ENCODE measurements around the gene HPGD.
"Not testable (repeated sequence)": the region's sequence is repeated elsewhere in the genome, so short reads cannot be mapped to it uniquely, and the experiment has no call there.

HPGD gene

DNA sequence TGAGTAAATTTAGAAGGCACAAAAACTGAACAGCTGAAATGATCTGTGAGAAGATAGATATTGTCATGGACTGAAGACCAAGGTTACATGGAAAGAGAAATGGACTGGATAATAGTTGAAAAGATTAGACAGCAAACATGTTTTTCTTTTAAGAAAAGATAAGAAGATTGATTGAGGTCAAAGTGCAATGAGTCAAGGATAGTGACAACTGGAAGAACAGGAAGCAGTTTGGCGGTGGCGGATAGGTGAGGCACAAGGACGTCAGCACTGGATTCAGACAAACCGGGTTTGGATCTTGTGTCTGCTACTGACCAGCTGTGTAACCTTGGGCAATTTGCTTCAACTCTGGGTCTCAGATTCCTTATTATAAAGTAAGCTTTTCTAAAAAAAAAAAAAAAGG is 2.0 kb upstream of the HPGD start:
- DNase-seq = no peak

DNA sequence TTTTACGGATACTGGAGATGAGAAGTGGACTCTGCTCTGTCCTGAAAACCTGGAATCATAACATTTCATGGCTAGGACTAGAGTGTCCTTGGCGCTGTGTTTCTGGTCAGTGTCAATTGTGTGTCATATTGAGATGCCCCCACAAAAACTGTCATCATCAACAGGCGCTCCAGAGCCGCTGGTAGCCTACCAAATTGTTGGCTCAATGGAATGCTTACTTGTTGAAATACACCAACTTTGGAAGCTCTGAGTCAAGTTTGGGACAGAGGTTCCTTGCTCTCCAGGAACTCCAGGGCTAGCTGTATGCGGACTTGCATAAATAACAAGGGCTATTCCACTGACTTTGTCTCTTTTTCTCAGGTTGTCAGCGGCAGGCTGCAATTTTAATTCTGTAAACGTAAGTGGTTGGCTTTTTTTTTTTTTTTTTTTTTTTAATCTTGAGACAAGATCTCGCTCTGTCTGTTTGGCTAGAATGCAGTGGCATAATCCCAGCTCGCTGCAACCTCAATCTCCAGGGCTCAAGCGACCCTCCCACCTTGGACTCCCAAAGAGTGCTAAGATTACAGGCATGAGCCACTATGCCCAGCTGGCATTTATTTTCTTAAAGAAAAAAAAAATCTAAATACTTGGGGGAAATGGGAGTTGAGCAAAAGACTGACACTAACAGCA is 871 bp upstream of the HPGD start:
- DNase-seq = no peak

DNA sequence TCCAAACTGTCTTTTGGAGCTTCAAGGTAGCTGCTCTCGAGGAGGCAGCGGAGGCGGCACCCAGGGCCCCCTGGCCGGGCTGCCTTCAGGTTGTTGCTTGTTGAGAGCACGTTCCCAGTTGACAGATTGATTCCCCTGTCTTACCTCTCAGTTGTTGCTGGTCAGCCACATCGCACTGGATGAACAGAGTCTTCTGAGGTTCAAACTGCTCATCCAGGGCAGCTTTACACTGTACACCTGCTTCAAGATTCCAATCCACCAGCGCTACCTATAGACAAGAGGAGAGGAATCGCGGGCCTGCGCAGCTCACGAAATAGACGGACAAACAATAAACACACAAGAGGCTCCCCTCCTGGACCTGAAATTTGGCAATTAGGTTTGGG is 497 bp downstream of the HPGD start:
- no peak for DNase-seq

DNA sequence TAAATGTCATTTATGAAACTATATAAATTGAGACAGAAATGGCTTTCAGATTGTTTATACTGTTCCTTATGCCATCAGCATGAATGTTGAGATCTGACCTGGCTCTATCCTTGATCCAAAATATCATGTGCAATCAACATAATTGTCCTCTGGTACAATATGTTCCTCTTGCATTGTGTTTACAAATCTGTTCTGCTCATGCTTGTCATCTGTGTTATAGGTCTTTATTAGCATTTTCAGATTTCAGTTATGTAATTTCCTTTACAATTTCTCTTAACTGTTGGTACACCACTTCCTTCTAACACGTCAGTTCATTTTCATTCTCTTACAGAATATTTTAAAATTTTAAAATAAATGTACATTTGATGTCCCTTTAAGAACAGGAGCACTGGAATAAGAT is 1.6 kb downstream of the HPGD start:
- no peak for DNase-seq

DNA sequence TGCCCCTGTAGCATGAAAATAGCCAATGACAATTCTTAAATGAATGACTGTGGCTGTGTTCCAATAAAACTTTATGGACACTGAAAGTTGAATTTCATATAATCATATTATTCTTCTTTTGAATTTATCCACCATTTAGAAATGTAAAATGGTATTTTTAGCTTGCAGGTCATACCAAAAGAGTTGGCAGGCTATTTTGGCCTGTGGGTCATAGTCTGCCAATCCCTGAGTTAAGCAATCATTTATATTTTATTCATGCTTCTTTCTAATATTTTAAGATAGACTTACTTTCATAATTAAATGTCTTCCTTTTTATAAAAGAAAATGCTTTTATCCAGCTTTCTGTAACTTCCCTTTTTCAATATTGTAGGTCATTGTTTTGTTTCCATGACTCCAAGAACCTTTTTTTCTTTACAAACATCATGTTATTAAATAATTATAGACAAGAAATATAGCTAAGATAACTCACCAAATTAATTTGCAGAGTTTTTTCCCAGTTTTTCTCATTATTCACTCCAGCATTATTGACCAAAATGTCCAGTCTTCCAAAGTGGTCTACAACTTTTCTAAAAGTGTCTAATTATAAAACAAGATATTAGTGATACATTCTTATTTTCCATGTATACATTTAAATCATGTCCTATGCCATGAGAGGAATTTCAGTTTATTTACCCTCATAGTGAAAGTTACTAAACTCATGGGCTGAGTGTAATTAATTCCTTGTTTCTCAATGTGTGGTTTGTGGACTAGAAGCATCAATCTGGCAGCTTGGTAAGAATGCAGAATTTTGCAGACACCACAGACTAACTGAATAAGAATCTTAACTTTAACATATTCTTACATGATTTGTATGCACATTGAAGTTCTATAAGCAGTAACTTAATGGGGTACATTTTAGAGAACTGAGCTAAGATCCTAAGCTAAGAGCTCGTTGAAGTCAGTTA is 4.5 kb downstream of the HPGD start:
- no peak for DNase-seq

DNA sequence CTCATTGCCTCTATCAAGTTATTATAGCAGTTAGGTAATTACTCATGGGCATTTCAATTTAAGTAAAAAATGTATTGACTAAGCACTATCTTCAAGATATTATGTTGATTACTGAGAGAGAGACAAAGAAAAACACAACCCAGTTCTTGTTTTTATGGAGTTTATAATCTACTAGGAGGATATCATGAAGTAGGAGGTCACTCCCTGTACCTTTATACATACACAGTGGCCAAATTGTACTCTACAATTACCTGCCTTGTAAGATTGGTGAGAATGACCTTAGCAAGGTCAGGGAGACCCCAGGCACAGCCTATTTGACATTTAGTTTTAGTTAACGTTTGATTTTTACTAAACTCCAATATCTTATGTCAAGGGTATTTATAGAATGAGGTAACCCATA is 5.5 kb downstream of the HPGD start:
- no peak for DNase-seq

DNA sequence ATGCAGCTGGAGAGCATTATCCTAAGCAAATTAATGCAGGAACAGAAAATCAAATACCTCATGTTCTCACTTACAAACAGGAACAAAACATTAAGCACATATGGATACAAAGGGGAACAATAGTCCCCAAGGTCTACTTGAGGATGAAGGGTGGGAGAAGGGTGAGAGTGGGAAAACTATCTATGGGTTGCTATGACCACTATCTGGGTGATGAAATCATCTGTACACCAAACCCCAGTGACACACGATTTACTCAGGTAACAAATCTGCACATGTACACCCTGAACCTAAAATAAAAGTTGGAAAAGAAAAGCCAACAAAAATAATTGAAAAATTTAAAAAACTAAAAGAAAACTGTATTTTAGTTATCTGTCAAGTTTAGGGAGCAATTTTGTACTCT is 5.9 kb downstream of the HPGD start:
- no peak for DNase-seq

DNA sequence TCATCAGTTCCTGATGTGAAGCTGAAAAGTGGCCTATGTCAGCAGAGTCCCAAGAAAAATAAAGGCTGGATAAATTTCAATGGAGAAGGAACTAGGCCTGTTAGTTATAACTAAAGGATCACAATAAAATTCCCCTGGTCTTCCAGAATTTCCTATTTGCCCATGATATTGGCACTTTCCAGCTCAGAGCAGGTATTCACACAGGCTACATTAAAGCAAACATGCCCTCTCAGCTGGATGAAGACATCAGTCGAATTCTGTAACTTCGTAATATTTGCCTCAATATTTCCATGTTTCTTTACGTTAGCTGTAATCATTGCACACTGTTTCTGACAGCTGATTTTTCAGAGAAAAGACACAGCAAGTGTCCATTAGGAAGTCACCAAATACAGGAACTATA is 9.5 kb downstream of the HPGD start:
- no peak for DNase-seq

DNA sequence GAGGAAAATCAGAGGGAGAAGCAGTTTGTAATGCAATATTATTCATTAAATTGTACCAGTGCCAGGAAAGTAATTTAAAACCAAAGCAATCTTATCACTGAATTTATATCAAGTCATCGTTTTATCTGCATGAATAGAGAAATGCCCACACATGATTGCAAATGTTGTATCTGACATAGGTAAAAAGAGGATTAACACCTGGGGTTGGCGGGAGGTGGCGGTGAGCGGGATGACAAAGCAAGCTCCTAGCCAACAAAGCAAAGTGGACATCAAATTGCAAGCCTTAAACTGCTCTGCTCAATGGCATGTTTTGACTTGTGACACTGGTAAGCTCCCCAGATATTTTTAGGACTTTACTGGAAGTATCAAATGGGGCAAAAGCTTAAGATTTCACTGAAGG is 16.4 kb downstream of the HPGD start:
- DNase-seq = no peak

DNA sequence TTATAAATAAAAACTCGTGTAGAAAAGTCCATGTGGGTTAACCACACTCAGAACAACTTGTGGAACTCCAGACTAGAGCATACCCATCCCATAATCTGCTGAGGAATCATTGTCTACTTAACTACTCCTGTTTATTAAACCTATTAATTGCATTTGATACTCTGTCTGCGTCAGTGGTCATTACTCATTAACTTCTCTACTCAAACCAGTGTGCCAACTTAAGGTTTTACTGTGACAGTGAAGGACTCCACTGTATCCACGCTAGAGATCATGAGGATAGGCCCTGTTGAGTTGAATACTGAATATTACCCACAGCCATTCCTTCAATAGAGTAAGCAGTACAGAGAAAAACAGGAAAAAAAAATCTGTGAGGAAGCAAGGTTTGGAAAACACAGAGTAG is 17.3 kb downstream of the HPGD start:
- no peak for DNase-seq

DNA sequence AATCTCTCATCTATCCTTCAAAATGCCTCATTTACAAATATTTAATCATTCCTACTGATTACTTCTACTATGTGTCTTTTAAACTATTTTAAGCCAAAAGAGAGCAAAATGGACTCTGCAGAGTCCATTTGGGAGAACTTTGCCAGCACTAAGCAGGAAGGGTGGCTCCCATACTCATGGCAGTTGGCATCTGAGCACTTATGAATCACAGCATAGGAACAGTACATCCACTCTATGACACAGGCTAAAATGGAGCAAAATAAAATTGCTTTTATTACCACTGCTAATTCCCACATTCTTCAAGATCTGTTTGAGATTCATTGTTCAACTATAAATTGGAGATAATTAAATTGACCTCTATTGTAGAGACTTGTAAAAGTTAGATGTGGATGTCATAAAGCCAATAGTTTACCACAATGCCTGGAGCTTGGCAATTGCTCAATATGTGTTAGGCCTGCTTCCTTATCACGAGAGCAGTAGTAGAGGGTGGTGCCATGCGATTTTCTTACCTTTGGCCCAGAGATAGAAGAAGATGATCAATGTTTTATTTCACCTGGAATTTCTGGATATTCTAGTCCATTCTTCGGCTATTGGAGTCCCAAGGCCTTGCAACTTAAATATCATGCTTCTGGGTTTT is 19.1 kb downstream of the HPGD start:
- no peak for DNase-seq

DNA sequence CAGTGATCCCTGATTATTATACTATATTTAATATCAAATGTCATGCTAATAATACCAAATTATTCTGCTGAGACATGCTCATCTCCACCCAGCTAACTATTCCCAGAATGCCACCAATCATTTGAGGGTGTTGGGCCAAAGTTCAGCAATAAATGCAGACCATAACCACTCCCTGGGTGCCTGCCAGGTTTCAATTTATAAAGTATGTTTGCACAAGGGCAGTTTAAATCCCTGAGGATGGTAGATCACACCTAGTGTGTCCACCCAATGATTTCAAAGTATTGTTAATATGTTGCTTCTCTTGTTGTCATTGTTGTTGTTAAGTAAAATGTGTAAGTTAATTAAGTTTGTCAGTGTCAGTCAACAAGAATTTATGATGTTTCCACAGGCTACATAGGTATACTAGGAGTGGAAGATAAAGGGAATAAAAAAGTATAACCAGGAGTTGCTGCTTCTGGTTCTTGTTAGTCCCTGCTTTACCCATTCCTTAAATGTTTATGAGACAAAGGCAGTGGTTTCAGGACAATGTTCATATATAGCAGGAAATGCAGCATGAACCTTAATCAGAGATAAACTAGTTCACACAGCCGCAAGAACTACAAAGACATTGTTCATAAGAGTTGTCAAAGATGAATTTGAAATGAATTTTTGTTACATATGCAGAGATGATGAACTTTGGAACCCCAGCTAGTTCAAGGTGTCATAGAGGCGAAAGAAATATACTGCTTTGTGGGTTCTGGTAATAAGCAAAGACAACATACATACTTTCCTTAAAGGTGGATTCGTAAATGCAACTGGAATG is 25.5 kb downstream of the HPGD start:
- DNase-seq = no peak

DNA sequence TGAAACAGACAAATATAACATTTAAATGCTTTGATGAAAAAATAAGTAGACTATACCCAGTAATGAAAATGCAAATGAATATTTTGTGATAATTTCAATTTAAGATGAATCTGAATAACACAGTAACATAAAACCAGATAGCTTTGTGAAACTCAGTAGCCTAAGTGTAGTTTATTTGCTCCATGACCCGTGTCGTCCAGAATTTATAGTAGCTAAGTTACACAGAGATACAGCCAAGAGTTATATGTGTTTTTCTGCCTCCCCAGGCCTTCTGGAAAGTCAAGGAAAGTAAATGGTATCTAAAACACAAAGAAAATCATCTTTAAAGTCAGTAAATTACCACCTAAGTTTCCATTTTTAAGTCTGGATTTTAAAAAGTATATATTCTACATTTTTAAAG is 26.7 kb downstream of the HPGD start:
- no peak for DNase-seq

DNA sequence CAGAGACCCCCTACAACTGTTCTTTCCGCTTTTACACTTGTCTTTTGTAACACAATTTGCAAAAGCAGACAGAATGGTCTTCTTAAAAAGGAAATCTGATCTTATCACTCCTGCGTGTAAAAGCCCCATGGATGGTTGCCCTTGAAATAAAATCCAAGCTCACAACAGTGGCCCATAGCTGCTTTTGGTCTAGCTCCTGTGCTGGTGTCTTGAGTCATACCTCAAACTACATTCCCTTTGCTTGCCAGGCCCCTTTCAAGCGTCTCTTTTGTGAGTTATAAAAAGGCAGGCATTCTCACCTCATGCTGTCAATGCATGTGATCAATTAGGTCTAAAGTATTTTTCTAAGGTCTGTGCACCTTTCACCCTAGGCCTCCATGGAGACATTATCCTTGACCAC is 27.6 kb downstream of the HPGD start:
- DNase-seq = no peak

DNA sequence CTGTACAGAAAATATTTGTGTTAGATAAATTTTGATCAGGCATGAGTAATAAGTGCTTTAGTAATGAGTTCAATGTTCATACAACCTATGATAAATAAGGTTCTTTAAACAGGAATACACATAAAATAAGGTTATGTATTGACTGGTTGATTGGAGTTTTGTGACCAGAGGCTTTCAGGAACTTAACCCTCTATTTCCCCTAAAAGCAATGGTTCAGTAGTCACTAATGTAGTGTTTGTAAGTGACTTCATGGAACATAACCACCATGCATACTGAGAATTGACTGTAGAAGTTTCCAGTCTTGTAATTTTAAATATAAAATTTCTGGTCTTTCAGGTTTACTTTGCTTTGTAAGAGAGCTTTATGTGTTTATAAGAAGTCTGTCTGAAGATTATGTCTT is 28.1 kb downstream of the HPGD start:
- DNase-seq = no peak

DNA sequence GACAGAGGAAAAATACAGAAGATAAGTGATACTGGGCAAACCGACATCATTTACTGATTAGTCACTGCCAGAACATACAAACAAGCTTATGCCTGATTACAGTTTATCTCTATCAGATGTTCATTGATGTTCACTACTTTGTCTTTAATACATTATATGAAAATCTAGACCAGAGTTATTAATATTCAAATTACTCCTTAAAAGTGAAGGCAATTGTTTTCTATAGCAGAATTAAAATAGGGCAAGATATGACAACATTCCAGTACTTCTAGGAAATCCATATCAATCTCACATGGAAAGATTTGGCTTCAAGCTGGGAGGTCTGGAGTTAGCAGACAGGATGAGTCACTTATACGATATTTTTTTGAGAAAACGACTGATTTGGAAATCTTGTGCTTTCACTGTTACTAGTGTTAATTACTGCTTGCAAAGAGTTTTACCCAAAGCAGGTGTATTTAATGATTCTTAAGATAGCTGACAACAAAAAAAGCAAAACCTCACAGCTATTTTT is 31.8 kb downstream of the HPGD start:
- no peak for DNase-seq

DNA sequence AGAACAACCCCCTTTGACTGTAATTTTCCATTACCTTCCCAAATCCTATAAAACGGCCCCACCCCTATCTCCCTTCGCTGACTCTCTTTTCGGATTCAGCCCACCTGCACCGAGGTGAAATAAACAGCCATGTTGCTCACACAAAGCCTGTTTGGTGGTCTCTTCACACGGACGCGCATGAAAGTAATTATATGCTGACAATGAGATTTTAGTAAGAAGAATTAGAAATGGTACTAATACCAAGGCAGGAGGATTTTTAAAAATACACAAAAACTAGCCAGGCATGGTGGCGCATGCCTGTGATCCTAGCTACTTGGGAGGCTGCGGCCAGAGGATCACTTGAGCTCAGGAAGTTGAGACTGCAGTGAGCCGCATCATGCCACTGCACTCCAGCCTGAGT is 33.9 kb downstream of the HPGD start:
- DNase-seq = not testable (repeated sequence)

DNA sequence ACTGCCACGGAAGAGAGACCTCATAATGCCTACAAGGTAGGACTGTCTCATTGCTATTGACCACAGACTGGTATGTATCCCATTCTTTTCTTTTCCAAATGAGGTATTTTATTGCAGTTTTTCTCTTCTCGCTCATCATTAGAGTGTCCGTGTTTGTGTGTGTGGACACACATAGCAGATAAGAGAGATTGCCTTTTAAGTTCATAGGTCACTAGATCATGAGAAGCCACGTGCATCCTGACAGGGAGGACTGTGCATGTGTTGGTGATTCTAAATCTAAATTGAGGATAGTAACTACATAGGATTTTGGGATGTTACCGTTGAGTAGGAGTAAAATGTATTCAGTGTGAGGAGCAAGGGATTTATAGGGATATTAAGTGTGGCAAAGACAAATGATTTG is 37.3 kb downstream of the HPGD start:
- no peak for DNase-seq

DNA sequence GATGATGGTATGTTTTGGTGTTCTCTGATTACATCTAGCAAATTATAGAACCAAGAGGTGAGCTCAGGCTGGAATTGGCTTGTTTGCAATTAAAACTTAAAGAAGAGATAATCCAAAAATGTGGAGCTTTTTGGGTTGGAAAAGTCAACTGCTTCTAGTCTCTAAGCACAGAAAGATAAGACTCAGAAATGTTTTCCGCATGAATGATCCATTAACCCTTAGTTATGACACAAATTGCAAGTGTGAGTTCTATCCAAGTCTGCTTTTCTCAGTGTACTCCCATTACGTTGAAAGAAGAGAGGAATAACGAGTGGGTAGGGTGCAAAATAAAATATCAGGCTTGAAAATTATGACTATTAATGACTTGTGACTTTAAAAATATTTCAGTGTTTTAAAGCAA is 38.5 kb downstream of the HPGD start:
- no peak for DNase-seq

DNA sequence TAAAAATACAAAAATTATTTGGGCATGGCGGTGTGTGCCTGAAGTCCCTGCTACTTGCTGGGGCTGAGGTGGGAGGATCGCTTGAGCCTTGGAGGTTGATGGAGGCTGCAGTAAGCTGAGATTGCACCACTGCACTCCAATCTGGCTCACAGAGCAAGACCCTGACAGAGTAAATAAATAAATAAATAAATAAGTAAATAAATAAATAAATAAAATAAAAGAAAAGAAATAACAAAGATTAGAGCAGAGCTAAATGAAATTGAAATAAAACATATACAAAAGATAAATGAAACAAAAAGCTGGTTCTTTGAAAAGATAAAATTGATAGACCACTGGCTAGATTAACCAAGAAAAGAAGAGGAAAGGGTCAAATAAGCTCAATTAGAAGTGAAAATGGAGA is 43.1 kb downstream of the HPGD start:
- DNase-seq = no peak

DNA sequence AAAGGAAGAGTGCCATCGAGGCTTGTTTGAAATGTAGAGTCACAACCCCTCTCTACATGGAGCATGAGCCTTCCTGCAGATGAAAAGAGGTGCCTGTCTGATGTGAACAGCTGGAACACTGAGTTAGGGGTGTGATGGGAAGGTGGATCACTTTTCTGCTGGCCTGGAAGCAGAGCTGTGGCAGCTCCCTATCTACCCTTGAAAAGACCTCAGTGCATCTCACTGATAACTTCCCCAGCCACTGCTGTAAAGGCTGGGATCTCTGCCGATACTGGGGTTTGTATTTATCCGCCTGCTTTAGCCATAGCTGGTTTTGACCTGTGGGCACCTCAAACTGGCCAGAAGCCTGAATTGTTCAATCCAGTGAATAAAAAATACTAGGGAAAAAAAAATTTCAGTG is 46.8 kb downstream of the HPGD start:
- no peak for DNase-seq

DNA sequence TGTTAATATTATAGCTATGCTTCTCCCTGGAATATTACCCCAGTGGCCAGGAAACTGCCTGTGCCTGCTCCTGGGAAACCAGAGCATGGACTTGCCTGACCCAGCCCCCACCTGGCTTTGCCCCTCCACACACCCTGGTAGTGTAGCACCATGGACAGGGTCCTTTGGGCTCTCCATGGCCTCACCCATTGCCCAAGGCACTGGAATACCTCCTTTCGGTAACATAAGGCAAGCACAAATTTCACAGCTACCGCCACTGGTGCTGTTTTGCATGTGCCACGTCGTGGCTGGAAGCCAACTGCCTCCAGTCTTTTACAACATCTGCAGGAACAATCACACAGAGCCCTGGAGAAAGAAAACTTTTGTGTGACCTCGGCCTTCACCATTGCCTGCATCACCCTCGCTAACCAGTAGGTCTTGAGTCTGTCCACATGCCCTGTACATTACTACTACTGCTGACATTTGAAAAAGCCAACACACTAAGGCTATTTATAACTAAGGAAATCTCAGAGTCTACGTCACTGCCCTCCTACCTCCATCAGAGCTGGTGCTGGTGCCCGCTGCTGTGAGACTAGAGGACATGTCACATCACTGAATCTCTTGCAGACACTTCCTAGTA is 47.7 kb downstream of the HPGD start:
- DNase-seq = no peak

DNA sequence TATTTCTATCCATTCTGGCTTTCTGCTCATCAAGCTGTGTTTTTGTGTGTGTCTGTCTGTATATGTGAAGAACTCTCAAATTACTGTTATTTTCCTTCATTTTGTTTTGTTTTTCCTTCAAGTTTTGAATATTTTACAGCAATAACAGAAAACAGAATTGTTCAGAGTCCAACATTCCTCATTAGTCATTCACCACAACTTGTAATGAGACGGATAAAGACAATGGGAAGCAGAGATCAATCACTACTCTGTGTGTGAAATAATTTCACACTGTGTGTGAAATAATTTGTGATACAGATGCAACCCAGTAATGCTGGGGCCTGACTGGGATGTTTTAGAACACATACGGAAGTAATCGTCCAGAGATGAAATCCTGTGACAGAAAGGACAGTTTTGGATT is 55.2 kb downstream of the HPGD start:
- no peak for DNase-seq
